Measurements from ENCODE around the gene HYKK.
A peak's percentile ranks its signal among the peaks of the same experiment; 100 is the strongest.

DNA sequence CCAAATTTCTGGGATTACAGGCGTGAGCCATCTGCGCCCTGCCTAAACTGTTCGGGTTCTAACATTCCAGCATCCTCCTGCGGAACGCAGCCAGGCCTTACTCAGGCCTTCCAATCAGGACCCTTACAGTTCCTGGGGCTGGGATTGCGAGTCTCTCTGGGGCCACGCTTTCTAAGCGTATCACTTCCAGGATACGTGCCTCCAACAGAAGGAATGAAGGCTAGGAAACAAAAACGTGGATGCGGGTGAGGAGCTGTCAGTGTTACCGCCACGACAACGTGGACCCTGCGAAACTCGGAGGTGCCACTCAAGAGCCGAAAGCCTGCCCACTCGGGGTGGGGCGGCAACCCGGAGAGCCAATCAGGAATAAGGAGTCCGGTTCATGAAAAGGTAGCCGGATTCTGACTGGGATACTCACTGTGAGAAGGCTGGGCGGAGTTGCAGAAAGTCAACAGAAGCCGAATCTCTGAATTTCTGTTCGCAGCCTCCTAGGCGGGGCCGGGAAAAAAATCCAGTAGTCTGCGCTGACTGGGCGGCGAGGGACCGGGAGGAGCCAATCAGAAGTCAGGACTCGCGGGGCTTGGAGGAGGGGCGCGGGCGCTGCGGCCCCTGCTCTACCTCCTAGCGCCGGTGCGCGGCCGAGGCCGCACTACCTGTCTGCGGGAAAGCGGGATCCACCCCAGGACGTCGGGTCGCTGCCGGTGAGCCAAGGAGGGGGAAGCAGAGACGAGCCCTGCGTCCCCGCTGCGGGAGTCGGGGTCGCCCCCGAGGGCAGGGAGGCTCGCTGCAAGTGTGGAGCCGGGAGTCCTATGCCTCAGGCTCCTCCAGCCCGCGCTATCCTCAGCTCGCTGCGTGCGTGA, at the start of gene HYKK:
- TF ChIP-seq SRSF9 (IDR thresholded peaks at IDR 0.05; ENCODE audit: borderline replicate concordance, low read depth, low read length), result no peak
- peak; percentile 74 for TF ChIP-seq POLR2A (conservative IDR thresholded peaks at IDR 0.05)
- TF ChIP-seq CCAR2 (IDR thresholded peaks at IDR 0.05; ENCODE audit: low read depth, low read length), result no peak
- TF ChIP-seq ZNF124 (CRISPR knock-in tag; IDR thresholded peaks at IDR 0.05), result no peak
